ENCODE results near the gene MYO1E. TPM values are rescaled to one million over a fixed set of nuclear protein-coding genes. Genes with fewer than 3 reads are reported as not detected.

The MYO1E gene
- total RNA-seq, 2 donors from 2014 or later, result 331 to 397 TPM

GRCh38 chr15:59194639-59195325 lies 177.9 kb downstream of the MYO1E start:
- intact Hi-C loops (cut with DNase I, micrococcal nuclease), result no loop called here
- DNase-seq, result no peak
- no peak for ATAC-seq

GRCh38 chr15:59191855-59192237 lies 180.8 kb downstream of the MYO1E start:
- DNase-seq, result no peak
- intact Hi-C loops (cut with DNase I, micrococcal nuclease), result no loop called here
- no peak for ATAC-seq

GRCh38 chr15:59190291-59190690 lies 182.4 kb downstream of the MYO1E start:
- intact Hi-C loops (cut with DNase I, micrococcal nuclease), result no loop called here
- no peak for DNase-seq
- ATAC-seq, result no peak

- intact Hi-C loops (cut with DNase I, micrococcal nuclease), result no loop called here
- no peak for ATAC-seq
- no peak for DNase-seq
Measured at GRCh38 chr15:59189241-59189640, 183.4 kb downstream of the MYO1E start.

GRCh38 chr15:59186501-59186900 lies 186.2 kb downstream of the MYO1E start:
- intact Hi-C loops (cut with DNase I, micrococcal nuclease), result no loop called here
- no peak for DNase-seq
- ATAC-seq, result no peak

GRCh38 chr15:59185725-59186124 lies 186.9 kb downstream of the MYO1E start:
- intact Hi-C loops (cut with DNase I, micrococcal nuclease), result no loop called here
- no peak for DNase-seq
- ATAC-seq, result no peak

- intact Hi-C loops (cut with DNase I, micrococcal nuclease), result no loop called here
- DNase-seq, result no peak
- ATAC-seq, result no peak
Measured at GRCh38 chr15:59180945-59181600, 191.6 kb downstream of the MYO1E start.

GRCh38 chr15:59179717-59180116 lies 193.0 kb downstream of the MYO1E start:
- no peak for DNase-seq
- no peak for ATAC-seq
- intact Hi-C loops (cut with DNase I, micrococcal nuclease), result loop anchor here in 1 of 2 donors (10.0 kb wide), 1 partner anchor 315 kb away; no protein-coding TSS in a partner anchor

- no peak for DNase-seq
- ATAC-seq, result no peak
- intact Hi-C loops (cut with DNase I, micrococcal nuclease), result loop anchor here in 1 of 2 donors (10.0 kb wide), 1 partner anchor 317 kb away; no protein-coding TSS in a partner anchor
Measured at GRCh38 chr15:59178151-59178695, 194.4 kb downstream of the MYO1E start.

- ATAC-seq (no peak), DNase-seq (no peak)
- intact Hi-C loops (cut with DNase I, micrococcal nuclease), result loop anchor here in 1 of 2 donors (10.0 kb wide), 1 partner anchor 318 kb away; no protein-coding TSS in a partner anchor
Measured at GRCh38 chr15:59177317-59177660, 195.4 kb downstream of the MYO1E start.

GRCh38 chr15:59176653-59177316 lies 195.9 kb downstream of the MYO1E start:
- no peak for ATAC-seq
- intact Hi-C loops (cut with DNase I, micrococcal nuclease), result loop anchor here in 1 of 2 donors (10.0 kb wide), 1 partner anchor 318 kb away; no protein-coding TSS in a partner anchor
- no peak for DNase-seq

GRCh38 chr15:59174835-59175831 lies 197.5 kb downstream of the MYO1E start:
- peak; percentile 52 to 69 for DNase-seq
- ATAC-seq, result peak; percentile 96
- intact Hi-C loops (cut with DNase I, micrococcal nuclease), result loop anchor here in 1 of 2 donors (10.0 kb wide), 1 partner anchor 320 kb away; no protein-coding TSS in a partner anchor

GRCh38 chr15:59174151-59174834 lies 198.4 kb downstream of the MYO1E start:
- DNase-seq, result no peak
- intact Hi-C loops (cut with DNase I, micrococcal nuclease), result loop anchor here in 1 of 2 donors (10.0 kb wide), 1 partner anchor 321 kb away; no protein-coding TSS in a partner anchor
- ATAC-seq, result no peak

- DNase-seq (no peak), ATAC-seq (no peak)
- intact Hi-C loops (cut with DNase I, micrococcal nuclease), result loop anchor here in 1 of 2 donors (10.0 kb wide), 1 partner anchor 322 kb away; no protein-coding TSS in a partner anchor
Measured at GRCh38 chr15:59173194-59173593, 199.5 kb downstream of the MYO1E start.

GRCh38 chr15:59172289-59172901 lies 200.3 kb downstream of the MYO1E start:
- intact Hi-C loops (cut with DNase I, micrococcal nuclease), result loop anchor here in 1 of 2 donors (10.0 kb wide), 1 partner anchor 322 kb away; no protein-coding TSS in a partner anchor
- DNase-seq (no peak), ATAC-seq (no peak)

- ATAC-seq, result no peak
- no peak for DNase-seq
- intact Hi-C loops (cut with DNase I, micrococcal nuclease), result loop anchor here in 1 of 2 donors (10.0 kb wide), 1 partner anchor 324 kb away; no protein-coding TSS in a partner anchor
Measured at GRCh38 chr15:59171067-59171397, 201.6 kb downstream of the MYO1E start.

Data from left colon (tissue), 2 donors.